HG03196 (cell line): ENCODE measurements around the gene GJC2.
"Not testable (repeated sequence)": the region's sequence is repeated elsewhere in the genome, so short reads cannot be mapped to it uniquely, and the experiment has no call there.

Experiments
- ATAC-seq: cut with Tn5 transposase; IDR thresholded peaks from one replicate; pipeline ENCODE4 v1.9.1; 2021; ENCODE audit not compliant: unreplicated experiment

The GJC2 gene

GRCh38 chr1:228184152-228184551 lies 34.4 kb downstream of the GJC2 start:
- no peak for ATAC-seq

- ATAC-seq: no peak
Observed at GRCh38 chr1:228185641-228185965, 35.9 kb downstream of the GJC2 start.

- not testable (repeated sequence) for ATAC-seq
Observed at GRCh38 chr1:228188249-228188648, 38.5 kb downstream of the GJC2 start.

GRCh38 chr1:228190182-228190581 lies 40.5 kb downstream of the GJC2 start:
- no peak for ATAC-seq

- no peak for ATAC-seq
Observed at GRCh38 chr1:228190778-228191177, 41.0 kb downstream of the GJC2 start.

GRCh38 chr1:228194436-228194835 lies 44.7 kb downstream of the GJC2 start:
- ATAC-seq: no peak

GRCh38 chr1:228194921-228195812 lies 45.4 kb downstream of the GJC2 start:
- no peak for ATAC-seq

- no peak for ATAC-seq
Observed at GRCh38 chr1:228197555-228198147, 47.9 kb downstream of the GJC2 start.

GRCh38 chr1:228198977-228199590 lies 49.4 kb downstream of the GJC2 start:
- ATAC-seq: no peak

GRCh38 chr1:228204958-228205357 lies 55.2 kb downstream of the GJC2 start:
- no peak for ATAC-seq

GRCh38 chr1:228205526-228206436 lies 56.1 kb downstream of the GJC2 start:
- ATAC-seq: no peak

- ATAC-seq: no peak
Observed at GRCh38 chr1:228206582-228207351, 57.0 kb downstream of the GJC2 start.

- ATAC-seq: no peak
Observed at GRCh38 chr1:228207381-228207810, 57.7 kb downstream of the GJC2 start.

GRCh38 chr1:228207851-228208821 lies 58.4 kb downstream of the GJC2 start, which contains the start of gene OBSCN:
Gene OBSCN (plus strand): TSS chr1:228208044. CDS start chr1:228211784, 3,740 bp downstream.
- no peak for ATAC-seq

- no peak for ATAC-seq
Observed at GRCh38 chr1:228208831-228209551, 59.3 kb downstream of the GJC2 start.
